Bronchial epithelial cell (primary cell): ENCODE measurements around the gene EEFSEC. TPM values are rescaled to one million over a fixed set of nuclear protein-coding genes. Genes with fewer than 3 reads are reported as not detected.

ENCODE experiments used
- DNase-seq: peaks from one replicate; pipeline ENCODE4 v3.0.0-alpha.2; 2010; ENCODE audit warnings: low read depth
- FAIRE-seq: peaks from 2 replicates; lab custom pipeline; 2011; peaks lifted over from hg19 to GRCh38; lab: Jason Lieb, UNC
- H3K27me3 ChIP-seq: 2 replicates; pipeline ENCODE4 v1.5.1; 2011; ENCODE audit warnings: low read length; ENCODE audit not compliant: control insufficient read depth, insufficient read depth
- H3K36me3 ChIP-seq: 2 replicates; pipeline ENCODE4 v1.5.1; 2011; ENCODE audit warnings: low read length; ENCODE audit not compliant: control insufficient read depth, insufficient read depth
- H3K4me3 ChIP-seq: 2 replicates; pipeline ENCODE4 v1.5.1; 2011; ENCODE audit warnings: mild to moderate bottlenecking, low read depth, low read length, control low read depth
- CTCF ChIP-seq: IDR thresholded peaks from 2 replicates; pipeline ENCODE4 v1.5.1; 2011; ENCODE audit warnings: mild to moderate bottlenecking, moderate library complexity, low read length, control low read depth, inconsistent platforms; ENCODE audit not compliant: insufficient read depth, severe bottlenecking
- total RNA-seq: library from RNA; depleted of rRNA; stranded (reverse); fragments of >200 nt; gene quantifications from 2 replicates; pipeline ENCODE4 v1.2.1, GENCODE V29; 2014

Gene EEFSEC
- total RNA-seq, 1 donor from 2014 or later = 3.7 TPM

DNA sequence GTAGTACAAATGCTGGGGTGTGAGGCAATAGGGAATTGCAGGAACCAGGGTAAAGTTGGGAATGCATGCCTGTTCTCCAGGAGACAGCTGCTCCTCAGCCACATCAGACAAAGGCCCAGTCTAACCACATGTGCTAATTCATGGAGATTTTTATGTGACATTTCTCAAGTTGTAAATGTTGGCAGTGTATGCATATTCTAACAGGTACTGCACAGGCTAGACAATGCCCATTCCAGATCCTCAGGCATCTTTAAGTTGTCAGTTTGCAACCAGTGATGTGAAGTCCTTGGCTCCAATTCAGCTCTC is 84.9 kb downstream of the EEFSEC start:
- no peak for FAIRE-seq

GRCh38 chr3:128239304-128239703 is 86.0 kb downstream of the EEFSEC start:
- Histone ChIP-seq H3K4me3 (no peak overlapping the region), H3K27me3 (no peaks in the 10 kb centered on the region), H3K36me3 (no peaks in the 10 kb centered on the region)
- DNase-seq (no peak), FAIRE-seq (peak; percentile 72)
- TF ChIP-seq CTCF = no peak

More for the DNA sequence above, 84.9 kb downstream of the EEFSEC start:
- TF ChIP-seq CTCF = no peak
- Histone ChIP-seq H3K36me3 (no peaks in the 10 kb centered on the region), H3K27me3 (no peaks in the 10 kb centered on the region), H3K4me3 (no peak overlapping the region)
- DNase-seq = no peak

GRCh38 chr3:128240232-128240631 is 87.0 kb downstream of the EEFSEC start:
- DNase-seq = no peak
- Histone ChIP-seq H3K36me3 (no peaks in the 10 kb centered on the region), H3K4me3 (no peak overlapping the region), H3K27me3 (no peaks in the 10 kb centered on the region)
- peak; percentile 43 for FAIRE-seq
- TF ChIP-seq CTCF = no peak

- H3K27me3 ChIP-seq = no peaks in the 10 kb centered on the region
- FAIRE-seq (no peak), DNase-seq (no peak)
- TF ChIP-seq CTCF = no peak
- no peaks in the 10 kb centered on the region for H3K36me3 ChIP-seq
- H3K4me3 ChIP-seq = no peak overlapping the region
Observed at GRCh38 chr3:128241741-128242140, 88.5 kb downstream of the EEFSEC start.

- TF ChIP-seq CTCF = no peak
- H3K4me3 ChIP-seq = no peak overlapping the region
- DNase-seq (no peak), FAIRE-seq (no peak)
- no peaks in the 10 kb centered on the region for H3K27me3 ChIP-seq
- H3K36me3 ChIP-seq = peaks cover 4% of the 10 kb centered on the region
Observed at GRCh38 chr3:128242818-128243601, 89.7 kb downstream of the EEFSEC start.
